Effector memory CD4-positive, alpha-beta T cell (primary cell): Measurements from ENCODE around the gene ABLIM2.

Source experiments
- DNase-seq, 3 donors: peaks; one replicate each; pipeline ENCODE4 v3.0.0-alpha.2; 2020
- H3K27ac ChIP-seq: 2 replicates; pipeline ENCODE4 v1.7.0; 2013; ENCODE audit warnings: mild to moderate bottlenecking, low read length, moderate library complexity; ENCODE audit not compliant: insufficient read depth, poor library complexity, severe bottlenecking
- H3K27me3 ChIP-seq: replicated peaks from 2 replicates; pipeline ENCODE4 v1.7.0; 2013; ENCODE audit warnings: mild to moderate bottlenecking, low read length; ENCODE audit not compliant: insufficient read depth, control insufficient read depth, poor library complexity, severe bottlenecking
- H3K36me3 ChIP-seq: 2 replicates; pipeline ENCODE4 v1.7.0; 2013; ENCODE audit warnings: mild to moderate bottlenecking, low read length, moderate library complexity; ENCODE audit not compliant: control insufficient read depth, insufficient read depth
- H3K4me1 ChIP-seq: 2 replicates; pipeline ENCODE4 v1.7.0; 2013; ENCODE audit warnings: low read length, mild to moderate bottlenecking; ENCODE audit not compliant: control insufficient read depth, insufficient read depth, poor library complexity, severe bottlenecking
- H3K4me3 ChIP-seq: 2 replicates; pipeline ENCODE4 v1.7.0; 2013; ENCODE audit warnings: low read length, low read depth, mild to moderate bottlenecking; ENCODE audit not compliant: insufficient read depth, poor library complexity, severe bottlenecking
- H3K9me3 ChIP-seq: 2 replicates; pipeline ENCODE4 v1.7.0; 2013; ENCODE audit warnings: mild to moderate bottlenecking, low read length, moderate library complexity; ENCODE audit not compliant: control insufficient read depth

Gene ABLIM2

DNA sequence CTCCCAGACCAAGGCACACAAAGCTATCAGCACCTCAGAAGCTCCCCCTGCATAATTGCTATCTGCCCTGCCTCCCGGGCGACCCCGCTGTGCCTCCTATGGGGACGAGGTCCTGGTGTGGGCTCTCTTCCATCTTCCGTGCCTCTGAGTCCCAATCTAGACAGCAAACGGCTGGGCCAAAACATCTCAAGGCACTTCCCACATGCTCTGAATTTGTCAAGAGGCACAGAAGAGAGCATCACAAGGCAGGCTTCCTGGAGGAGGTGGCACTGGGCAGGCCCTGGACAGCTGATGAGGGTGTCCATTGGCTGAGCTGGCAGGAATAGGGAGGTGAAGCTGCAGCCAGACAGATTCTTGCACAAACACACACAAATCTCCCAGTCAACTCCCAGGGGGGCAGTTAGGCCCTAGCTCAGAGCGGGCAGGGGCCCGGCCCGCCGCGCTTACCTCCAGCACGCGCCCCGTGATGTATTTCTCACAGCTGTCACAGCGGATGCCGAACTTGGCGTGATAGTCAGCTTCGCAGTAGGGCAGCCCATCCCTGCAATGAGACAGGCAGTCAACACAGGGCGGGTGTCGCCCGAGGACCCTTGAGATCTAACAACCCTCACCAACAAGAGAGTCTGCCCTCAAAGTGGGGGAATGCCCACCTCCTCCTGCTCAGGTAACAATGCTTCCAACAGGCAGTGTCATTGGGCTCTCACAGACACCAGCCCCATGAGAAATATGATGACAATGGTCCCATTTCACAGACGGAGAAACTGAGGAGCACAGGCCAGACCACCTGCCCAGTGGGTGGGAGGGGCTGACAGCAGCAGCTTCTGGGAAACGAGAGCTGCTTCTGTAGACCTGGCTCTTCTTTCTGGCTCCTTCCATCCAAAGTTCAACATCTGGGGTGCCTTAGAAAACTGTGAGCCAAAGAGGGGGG lies 81.2 kb downstream of the ABLIM2 start:
- Histone ChIP-seq H3K27me3 (no peaks in the 10 kb centered on the region), H3K36me3 (no peaks in the 10 kb centered on the region), H3K4me1 (no peaks in the 10 kb centered on the region), H3K9me3 (no peaks in the 10 kb centered on the region), H3K4me3 (no peak overlapping the region), H3K27ac (no peak overlapping the region)
- no peak for DNase-seq

DNA sequence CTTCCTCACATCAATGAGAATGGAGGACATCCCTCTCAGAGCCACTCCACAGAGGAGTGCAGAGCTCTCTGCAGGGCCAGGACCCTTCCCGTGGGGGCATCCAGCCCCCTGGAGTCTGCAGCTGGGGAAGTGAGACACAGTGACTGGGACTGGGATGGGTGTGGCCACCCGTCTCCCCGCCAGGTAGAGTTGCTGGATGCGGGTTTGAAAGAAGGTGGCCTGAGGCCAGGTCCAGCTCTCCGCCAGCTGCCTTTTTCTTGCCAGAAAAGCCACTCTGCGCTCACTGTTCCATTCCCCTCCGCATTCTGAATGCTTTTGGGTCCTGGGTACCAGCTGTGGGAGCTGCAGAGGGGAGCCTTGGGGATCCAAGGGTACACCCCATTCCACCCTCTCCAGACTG lies 82.6 kb downstream of the ABLIM2 start:
- Histone ChIP-seq H3K9me3 (no peaks in the 10 kb centered on the region), H3K4me3 (no peak overlapping the region), H3K36me3 (no peaks in the 10 kb centered on the region), H3K4me1 (no peaks in the 10 kb centered on the region), H3K27ac (no peak overlapping the region), H3K27me3 (no peaks in the 10 kb centered on the region)
- DNase-seq = no peak

DNA sequence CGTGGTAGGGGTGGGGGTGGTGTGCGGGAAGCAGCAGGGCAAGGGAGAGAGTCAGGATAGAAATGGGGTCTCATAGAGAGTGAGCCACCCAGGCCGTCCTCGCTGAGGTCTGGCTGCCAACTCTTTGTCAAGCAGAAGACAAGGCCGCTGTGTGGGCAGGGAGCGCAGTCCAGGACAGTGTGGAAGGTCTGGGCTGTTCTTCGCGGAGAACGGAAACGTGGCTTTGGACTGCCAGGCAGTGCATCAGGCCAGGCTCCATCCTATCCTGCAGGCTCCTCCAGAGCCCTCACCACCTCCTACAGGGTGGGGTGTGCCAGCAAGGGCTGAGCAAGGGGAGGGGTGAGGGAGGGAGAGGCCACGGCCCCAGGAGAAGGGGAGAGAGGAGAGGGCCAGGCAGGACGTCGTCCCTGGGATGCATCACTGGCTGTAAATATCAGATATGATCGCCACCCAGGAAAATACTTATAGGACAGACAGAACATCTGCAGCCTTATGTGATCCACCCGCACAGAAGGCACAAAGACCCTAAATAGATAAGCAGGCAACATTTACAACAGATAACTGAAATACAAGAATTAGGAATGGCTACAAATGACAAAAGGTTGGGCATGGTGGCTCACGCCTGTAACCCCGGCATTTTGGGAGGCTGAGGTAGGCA lies 85.3 kb downstream of the ABLIM2 start:
- Histone ChIP-seq H3K9me3 (no peaks in the 10 kb centered on the region), H3K27me3 (no peaks in the 10 kb centered on the region), H3K36me3 (no peaks in the 10 kb centered on the region), H3K27ac (no peak overlapping the region), H3K4me1 (no peaks in the 10 kb centered on the region), H3K4me3 (no peak overlapping the region)
- no peak for DNase-seq

DNA sequence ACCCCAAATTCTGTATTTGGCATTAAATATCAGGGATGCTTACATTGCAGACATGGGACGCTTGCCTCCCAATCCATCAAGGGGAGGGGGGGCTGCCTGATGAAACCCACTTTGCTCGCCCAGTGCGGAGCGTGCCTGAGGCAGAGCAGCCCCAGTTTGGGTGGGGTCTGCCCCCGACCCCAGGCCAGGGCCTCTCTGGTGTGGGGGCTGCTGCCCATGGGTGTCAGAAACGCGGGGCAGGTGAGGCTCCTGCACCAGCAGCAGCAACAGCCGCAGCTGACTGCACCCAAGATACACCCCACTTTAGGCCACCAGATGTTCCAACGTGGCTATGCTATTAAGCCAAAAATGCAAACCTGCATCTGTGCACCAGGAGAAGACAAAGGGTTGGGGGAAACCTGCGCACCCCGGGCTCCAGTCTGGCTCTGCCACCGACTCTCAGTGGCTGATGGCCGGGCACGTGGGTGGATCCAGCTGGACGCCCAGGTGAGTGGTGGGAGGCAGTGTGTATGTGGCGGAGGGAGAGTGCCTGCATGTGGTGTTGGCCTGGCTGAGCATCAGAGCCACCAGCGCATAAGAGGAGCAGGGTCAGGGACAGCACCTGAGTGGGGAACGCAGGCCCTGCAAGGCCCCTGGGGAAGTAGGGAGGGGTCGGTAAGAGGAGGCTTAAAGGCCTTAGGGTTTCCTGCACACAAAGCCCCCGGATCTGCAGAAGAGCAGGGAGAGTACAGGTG lies 86.2 kb downstream of the ABLIM2 start:
- no peaks in the 10 kb centered on the region for H3K4me1 ChIP-seq
- H3K4me3 ChIP-seq = no peak overlapping the region
- H3K9me3 ChIP-seq = no peaks in the 10 kb centered on the region
- H3K27me3 ChIP-seq = no peaks in the 10 kb centered on the region
- DNase-seq = no peak
- H3K27ac ChIP-seq = no peak overlapping the region
- no peaks in the 10 kb centered on the region for H3K36me3 ChIP-seq

DNA sequence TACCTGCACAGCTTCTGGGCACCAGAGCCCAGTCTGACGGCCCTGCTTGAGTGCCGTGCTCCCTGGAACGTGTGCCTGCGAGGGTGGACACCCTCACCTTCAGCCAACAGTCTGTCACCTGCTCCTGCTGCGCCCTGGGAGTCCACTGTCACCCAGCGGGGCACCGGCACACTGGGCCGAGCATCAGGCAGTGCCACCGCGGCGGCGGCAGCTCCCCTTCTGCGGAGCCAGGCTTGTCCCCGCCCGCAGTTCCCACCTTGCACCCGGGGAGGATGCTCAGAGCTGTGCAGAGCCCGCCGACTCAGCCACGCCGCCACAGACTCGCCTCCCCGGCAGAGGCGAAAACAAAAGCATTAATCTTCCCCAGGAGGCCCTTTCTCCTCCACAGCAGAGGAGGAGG lies 86.8 kb downstream of the ABLIM2 start:
- Histone ChIP-seq H3K27me3 (no peaks in the 10 kb centered on the region), H3K36me3 (no peaks in the 10 kb centered on the region), H3K4me3 (no peak overlapping the region), H3K9me3 (no peaks in the 10 kb centered on the region), H3K27ac (no peak overlapping the region), H3K4me1 (no peaks in the 10 kb centered on the region)
- DNase-seq = no peak

DNA sequence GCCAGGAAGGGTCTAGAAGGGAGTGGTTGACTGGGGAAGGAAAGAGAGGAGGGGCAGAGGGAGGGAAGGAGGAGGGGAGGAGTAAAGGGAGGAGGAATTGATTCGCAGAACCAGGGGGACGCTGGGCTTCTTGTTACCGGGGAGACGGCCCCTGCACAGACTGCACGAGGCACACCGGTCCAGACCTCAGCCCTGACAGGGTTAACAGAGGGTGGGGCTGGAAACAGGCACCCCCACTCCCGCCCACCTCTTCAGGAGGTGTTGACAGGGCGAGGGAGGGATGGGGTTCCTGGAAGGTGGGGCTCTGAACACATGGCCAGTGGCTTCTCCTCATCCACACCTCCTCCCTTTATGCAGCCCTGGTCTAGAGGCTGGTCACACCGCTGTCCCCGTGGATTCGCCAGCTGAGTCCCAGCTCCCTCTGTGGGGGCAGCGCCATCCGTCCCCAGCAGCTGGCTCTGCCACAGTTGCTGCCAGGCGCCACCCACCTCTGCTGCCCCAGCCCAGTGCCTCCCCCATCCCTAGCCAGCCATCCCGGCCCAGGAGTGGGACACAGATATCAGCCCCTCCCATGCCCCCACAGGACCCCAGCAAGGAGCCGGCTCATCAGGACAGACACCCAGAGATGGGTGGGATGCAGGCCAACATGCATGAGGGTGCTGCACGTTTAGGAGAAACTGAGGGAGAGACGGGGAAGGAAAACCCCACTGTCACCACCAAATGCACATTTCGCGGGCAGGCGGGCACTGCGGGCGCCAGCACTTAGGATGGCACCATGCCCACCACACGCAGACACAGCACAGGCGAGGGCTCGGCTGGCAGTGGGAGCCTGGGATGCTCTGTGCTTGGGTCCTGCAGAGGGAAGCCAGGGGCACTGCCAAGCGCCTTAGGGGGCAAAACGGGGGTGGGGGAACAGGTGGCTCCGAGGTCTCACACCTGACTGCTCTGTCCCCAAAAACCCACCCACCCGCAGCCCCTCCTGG lies 87.6 kb downstream of the ABLIM2 start:
- Histone ChIP-seq H3K9me3 (no peaks in the 10 kb centered on the region), H3K36me3 (no peaks in the 10 kb centered on the region), H3K4me3 (no peak overlapping the region), H3K27ac (no peak overlapping the region), H3K4me1 (no peaks in the 10 kb centered on the region), H3K27me3 (no peaks in the 10 kb centered on the region)
- no peak for DNase-seq

DNA sequence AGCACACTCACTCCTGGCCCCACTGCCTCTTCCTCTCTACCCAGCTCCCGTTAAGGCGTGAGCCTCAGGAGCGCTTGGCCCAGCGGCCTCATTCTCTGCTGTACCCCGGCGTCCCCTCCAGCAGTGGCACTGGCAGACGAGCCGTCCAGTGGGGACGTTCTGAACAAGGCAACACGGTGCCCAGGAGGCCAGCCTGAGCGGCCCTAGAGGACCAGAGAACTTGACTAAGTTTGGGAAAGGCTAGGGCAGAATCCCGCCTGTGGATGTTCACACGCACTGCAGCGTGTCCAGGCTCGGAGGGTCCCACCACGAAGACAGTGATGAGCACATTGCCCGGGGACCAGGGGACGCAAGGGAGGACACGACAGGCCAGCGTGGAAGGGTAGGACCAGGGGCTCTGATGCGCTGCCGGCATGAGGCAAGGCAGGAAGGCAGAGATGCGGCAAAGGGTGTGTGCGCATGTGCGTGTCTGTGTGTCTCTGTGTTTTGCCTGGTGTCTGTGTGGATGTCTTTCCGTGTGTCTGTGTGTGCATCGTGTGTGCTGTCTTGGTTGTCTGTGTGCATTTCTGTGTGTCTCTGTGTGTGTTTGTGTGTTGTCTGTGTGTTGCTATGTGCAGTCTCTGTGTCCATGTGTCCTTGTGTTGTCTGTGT lies 89.4 kb downstream of the ABLIM2 start:
- Histone ChIP-seq H3K9me3 (no peaks in the 10 kb centered on the region), H3K36me3 (no peaks in the 10 kb centered on the region), H3K27me3 (no peaks in the 10 kb centered on the region), H3K4me3 (no peak overlapping the region), H3K27ac (no peak overlapping the region), H3K4me1 (no peaks in the 10 kb centered on the region)
- DNase-seq = no peak

DNA sequence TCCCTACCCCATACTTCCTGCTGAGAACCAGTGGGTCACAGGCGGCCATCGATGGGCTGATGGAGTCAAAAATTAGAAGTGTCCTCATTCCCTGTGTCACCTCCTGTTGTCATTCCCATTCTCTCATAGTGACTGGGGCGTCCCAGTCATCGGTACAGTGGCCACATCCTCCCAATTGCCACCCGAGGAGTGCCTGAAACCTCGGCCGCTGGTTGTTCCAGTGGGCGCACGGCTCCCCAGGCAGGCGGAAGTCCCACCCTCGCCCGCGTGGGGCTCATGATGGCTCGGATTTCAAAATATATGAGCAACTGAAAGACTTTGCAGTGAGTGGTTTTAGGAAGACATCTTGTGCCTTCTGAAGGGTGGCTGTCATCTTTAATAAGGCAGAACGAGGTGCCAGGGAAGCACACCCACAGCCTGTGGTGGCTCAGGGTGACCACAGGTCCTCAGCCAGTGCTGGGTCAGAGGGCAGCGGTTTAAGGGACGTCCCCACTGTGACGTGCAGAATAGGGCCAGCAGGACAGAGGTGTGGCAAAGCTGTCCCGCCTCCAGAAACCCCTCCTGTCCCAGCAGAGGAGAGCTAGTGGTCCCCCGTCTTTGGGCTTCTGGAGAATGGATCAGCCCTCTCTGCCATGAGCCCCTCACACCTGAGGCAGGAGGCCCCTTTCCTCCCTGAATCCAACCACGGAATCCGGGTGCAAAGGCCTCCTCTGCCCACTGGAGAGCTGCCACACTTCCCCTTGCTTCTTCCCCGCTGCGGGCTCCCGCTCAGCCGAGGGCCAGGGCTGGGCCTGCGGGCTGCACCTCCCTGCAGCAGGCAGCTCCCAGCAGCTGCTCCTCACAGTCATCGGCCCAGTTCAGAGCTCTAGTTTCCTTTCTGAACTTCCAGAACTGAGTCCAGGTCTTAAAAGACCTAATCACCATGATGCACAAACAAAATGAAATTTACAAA lies 90.4 kb downstream of the ABLIM2 start:
- no peak overlapping the region for H3K4me3 ChIP-seq
- DNase-seq = no peak
- H3K27me3 ChIP-seq = no peaks in the 10 kb centered on the region
- H3K4me1 ChIP-seq = no peaks in the 10 kb centered on the region
- H3K9me3 ChIP-seq = no peaks in the 10 kb centered on the region
- H3K36me3 ChIP-seq = no peaks in the 10 kb centered on the region
- no peak overlapping the region for H3K27ac ChIP-seq
